RPMI8226 (cell line): ENCODE measurements around the gene SPG11.
A peak's percentile ranks its signal among the peaks of the same experiment; 100 is the strongest.
"Not testable (repeated sequence)": the region's sequence is repeated elsewhere in the genome, so short reads cannot be mapped to it uniquely, and the experiment has no call there.

Experiments used
- DNase-seq: peaks from one replicate; pipeline ENCODE4 v3.0.0-alpha.2; 2015

Gene SPG11

DNA sequence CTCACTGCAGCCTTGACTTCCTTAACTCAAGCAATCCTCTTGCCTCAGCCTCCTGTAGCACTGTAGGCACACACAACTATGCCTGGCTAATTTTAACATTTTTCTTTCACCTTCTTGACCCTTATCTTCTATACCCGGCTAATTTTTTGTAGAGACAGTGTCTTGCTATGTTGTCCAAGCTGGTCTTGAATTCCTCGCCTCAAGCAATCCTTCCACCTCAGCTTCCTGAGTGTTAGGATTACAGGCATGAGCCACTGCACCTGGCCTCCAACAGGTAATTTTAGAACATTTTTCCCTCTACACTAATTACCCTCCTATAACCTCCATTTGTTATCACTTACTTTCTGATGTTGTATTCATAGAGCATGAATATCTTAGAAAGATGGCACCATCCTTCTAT, 60.3 kb downstream of the SPG11 start:
- no peak for DNase-seq

DNA sequence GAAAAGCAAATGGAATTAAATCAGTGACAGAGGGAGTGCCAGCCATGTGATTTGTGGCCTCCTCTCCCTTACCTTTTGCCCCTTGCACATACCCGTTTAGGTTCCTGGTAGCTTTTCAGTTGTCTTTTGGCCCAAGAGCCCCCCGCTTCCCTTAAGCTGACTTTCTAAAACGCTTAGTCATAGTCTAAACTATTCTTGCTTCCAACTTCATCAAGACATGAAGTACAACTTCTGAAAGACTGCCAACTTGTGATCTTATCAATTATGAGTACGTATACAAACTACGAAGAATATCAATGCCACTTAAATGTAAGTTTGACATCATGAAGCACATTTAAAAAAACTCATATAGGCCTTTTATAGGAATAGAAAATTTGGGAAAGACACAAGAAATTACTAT, 64.6 kb downstream of the SPG11 start:
- DNase-seq = no peak

DNA sequence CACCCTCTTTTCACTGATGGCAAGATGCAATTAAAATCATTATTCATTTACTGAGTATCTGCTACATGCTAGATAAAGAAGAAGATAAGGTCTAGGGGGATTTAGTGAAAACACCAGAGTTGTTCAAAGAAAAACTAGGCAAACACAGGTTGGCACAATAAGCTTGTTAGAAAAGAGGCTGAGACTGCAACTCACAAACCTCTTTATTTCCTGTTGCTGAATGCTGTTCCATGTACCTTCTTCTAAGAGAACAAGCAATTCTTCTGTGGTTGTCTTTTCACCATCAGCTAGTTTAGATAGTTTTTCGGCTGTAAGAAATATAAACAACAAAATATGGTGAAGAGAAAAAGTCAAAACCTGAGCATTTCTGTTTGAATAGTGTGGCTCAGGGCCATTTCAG, 65.4 kb downstream of the SPG11 start:
- DNase-seq = no peak

DNA sequence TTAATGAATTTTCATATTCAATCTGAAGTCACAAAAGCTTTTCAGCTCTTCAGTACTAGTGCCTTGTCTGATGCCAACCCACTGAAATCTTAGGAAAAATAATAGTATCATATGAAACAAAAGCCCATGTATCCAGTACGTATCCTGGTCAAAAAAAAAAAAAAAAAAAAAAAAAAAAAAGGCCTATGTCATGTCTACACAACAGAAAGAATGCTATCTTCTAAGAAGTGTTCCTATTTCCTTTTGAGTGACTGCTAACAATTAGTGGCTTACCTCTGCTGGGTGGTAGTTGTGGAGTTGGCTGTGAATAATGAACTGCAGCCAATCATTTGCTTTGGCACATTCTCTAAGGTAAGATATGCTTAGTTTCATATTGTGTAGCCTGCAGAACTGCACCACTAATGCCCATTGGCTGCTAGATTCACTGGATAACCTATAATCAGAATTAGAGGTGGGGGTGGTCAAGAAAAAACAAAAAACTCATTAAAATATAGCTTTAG, 66.9 kb downstream of the SPG11 start:
- no peak for DNase-seq

DNA sequence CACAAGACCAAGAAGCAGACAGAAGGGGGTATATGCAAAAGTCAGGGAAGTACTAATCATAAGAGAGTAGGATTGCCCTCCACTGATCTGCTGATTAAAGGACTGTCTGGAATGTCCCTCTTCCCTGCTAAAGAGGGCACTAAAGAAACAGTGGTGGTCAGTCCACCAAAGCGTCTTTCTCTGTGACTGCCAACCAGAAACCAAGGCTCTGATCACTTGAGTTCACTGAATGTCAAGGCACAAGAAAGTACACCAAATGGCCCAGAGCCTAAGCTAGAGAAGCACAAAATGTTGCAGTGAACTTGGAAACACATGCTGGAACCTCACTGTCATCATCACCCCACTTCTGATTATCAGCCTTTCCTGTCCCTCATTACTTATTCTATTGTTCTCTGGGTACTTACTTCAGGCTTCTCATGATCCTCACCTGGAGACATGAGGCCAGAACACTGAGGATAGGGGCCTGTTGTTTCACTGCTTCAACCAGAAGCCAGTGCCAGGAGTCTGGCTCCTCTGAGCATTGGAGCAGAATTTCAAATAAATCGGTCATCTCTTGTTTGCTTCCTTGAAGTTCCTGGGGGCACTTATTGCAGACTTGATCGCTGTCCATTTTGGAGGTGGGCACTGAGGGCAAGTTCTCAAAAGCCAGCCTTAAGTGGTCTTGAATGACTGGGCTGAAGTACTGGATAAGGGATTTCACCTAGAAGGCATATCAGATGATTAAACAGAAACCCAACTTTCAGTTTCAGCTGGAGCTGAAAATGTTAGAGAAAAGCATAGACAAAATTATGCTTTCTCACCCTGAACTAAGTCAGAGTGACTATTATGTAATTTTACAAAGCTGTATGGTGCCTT, 67.6 kb downstream of the SPG11 start:
- no peak for DNase-seq

DNA sequence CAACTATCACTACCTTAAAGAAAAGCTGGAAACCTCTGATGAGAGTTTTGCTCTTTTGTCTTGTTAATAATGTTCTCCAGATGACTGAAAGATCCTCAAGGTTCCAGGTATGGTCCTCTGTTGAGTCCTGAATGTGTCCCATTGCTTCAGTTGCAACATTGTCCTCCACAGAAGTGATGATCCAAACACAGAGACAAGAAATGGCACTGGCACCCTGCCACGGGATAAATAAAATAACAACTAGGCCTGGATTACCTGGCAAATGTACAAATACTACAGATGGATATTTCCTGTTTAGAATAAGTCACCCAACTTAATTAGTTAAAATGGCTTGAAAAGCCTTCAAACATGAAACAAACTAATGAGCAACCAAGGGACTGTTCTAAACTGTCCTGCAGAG, 68.2 kb downstream of the SPG11 start:
- DNase-seq = no peak

DNA sequence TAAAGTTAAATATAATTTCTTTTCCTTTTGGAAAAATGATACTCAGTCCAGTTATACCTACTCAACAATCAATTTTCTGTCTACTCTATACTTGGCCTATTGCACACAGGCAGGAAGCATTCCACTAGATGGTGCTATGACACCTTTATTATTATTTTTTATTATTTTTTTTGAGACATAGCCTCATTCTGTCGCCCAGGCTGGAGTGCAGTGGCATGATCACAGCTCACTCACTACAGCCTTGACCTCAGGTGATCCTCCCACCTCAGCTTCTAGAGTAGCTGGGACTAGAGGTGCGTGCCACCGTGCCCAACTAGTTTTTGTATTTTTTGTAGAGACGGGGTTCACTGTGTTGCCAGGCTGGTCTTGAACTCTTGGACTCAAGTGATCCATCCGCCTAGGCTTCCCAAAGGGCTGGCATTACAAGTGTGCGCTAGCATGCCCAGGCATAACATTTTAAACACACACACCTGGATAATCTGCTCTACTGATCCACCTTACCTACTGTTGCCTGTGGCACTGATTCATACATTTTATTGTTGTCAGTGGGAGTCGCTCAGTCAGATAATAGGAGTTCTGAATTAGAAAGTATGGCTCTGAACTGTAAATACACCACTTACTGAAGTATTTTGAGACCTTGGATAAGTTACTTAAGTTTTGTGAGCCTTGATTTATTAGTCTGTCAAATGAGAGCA, 70.3 kb downstream of the SPG11 start:
- DNase-seq = no peak

DNA sequence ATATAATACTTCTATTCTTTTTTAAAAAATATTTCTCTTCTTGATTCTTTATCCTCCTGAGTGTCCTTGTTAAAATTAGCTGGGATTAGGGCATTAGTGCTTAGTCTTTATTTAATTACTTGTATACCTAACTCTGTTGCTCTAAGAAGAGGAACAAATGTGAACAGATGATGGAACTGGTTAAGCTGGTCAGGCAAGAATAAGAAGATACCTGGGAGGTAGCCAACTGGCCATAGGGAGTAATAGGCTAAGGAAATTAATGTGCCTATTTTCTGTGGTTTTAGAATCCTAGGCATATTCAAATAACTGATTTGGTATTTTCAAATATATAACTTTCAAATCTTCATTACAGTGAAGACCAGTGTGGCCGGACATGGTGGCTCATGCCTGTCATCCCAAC, 72.1 kb downstream of the SPG11 start:
- no peak for DNase-seq

DNA sequence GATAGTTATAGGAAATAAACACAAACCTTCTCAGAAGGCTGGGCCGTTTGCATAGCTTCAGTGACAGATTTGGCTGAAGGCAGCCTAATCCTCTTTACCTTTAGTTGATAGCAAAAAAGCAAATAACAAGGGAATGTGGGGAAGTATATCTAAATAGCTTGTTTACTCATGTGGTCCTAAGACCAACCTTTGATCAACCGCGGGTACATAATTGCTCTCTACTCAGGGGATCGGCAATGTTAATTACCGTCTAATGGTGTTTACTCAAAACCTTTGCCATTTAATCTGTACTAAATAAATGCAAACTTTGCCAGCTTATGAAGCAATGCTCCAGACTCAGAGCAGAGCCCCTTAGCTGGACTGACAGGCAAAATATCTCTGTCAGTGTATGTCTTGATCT, 74.9 kb downstream of the SPG11 start:
- no peak for DNase-seq

DNA sequence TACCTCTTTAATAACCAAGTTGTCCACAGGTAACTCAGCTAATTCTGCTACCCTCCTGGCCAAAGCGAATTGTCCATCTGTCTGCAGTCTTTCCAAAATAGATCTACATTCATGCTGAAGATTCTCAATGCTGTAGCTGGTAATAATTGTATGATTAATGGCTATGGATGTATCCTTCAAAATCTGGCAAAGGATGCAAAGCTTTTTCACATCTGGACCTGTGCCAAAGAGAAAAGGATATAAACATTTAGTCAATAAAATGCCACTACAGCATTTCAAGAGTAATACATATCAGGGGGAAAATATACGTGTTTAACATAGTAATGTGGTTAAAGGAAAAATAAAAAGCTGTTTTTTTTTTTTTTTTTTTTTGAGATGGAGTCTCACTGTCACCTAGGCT, 77.8 kb downstream of the SPG11 start:
- DNase-seq = no peak

DNA sequence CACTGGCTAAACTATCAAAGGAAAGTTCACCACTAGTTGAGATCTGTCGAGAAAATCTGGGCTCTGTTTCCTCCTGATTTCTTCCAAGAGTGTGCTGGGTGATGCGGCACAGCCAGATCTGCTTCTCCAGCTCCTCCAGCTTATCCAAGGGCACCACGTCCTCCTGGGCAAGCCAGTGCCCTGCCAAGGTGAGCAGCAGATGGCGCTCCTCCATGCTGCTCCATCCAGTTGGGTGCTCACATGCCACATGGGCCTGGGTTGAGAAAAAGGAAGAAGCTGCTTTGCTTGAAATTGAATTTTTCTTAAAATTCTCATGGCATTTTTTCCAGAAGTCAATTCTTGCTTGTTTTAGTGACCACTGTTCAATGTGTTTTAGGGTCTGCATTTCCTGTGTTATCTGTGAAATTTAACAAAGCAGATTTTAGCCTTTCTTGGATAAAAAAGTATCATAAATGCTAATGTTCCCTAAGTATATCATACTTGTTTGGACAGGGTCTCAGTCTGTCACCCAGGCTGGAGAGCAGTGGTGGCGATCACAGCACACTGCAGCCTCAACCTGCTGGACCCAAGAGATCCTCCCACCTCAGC, 79.2 kb downstream of the SPG11 start:
- peak; percentile 63 for DNase-seq

DNA sequence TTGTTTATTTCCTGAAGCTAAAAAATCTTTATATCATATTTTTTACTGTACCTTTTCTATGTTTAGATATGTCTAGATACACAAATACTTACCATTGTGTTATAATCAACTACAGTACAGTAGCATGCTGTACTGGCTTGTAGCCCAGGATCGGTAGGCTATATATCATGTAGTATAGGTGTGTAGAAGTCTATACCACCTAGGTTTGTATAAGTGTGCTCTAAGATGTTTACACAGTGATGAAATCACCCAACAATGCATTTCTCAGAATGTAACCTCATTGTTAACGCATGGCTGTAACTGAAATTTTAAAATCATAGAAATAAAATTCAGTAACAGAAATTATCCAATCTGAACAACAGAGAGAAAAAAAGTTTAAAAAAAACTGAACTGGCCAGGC, 83.4 kb downstream of the SPG11 start:
- no peak for DNase-seq

DNA sequence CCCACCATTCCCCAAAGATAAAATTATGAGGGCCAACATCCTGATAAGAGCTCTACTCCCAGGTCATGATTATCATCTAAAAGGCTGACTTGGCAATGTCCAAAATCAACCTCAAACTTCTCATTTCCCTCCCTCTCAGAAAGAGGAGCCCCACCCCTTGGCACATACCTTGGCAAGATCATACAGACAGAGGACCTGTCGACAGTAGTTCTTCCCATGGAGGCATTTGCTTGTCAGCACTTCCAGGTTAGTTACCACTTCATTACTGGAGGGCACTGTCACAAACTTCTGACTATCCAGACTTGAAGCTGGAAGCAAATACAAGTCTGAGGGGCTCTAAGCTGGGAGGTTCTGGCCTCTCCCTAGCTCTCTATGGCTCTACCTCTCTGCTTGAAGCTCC, 88.7 kb downstream of the SPG11 start:
- peak; percentile 26 for DNase-seq

DNA sequence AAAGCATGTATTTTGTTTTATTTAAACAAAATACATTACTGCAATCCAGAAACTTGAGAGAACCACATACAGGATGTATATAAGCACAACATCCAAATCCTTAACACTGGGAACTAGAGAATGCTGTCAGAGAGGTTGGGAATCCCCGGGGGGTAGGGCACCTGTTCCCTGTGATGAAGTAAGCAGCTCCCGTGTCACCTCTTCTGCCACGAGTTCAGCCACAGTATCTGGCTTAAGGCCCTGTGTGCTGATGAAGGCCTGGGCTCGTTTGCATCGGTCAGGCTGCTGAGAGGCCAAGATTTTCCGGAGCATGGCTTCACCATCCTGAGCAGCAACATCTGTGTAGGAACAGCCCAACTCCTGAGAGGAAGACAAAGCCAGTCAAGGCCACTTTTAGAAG, 90.1 kb downstream of the SPG11 start:
- DNase-seq = no peak

DNA sequence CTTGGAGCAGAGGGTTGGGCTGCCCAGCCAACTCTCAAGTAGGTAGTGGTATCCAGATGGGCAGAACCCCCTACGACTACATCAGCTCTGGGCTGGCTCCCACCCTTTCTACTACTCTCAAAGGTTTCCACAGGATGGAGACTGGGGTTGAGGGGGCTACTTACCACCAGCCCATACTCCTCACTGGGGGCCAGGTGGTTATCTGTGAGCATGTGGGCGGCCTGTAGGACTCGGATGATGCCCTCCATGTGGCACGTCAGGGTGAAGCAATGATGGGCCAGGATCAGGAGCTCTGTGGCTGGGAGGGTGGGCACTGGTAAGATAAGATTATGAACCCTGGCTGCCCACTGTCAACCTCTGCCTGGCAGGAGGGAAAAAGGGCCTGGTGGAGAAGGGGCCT, 93.1 kb downstream of the SPG11 start:
- no peak for DNase-seq

DNA sequence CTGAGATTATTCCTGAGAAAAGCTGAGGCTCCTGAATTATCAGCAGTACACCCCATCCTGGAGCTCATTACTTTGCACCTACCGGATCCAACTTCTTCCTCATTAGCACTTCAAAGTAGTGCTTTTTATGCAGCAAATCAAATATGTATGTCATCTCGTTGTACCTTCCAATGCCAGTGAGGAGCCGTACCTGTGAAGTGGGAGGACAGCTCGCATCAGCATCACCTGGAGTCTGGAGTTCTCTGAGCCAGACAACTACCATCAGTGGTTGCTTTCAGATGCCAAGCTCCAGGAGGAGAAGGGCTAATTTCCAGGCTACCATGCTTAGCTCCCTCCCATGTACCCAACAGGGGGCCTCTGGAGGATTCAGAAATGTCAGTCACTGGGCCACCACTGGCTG, 94.1 kb downstream of the SPG11 start:
- DNase-seq = no peak

DNA sequence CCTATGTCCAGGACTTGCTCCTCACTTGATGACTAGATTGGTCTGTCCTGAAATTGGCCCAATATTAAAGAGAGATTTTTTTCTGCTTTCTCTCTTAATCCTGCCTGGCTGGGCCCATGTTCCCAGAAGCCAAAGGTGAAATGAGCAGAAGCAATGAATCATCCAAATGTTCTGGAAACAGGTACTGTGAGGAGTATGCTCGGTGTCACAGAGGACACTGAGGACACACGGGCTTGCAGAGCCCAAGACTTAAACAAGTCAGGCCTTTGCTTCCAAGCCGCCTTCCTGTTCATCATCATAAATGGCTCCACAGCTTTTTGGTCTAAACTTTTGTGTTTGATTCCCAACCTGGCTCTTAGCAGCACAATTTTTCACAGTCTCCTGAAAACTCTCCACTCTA, 95.1 kb downstream of the SPG11 start:
- DNase-seq = no peak

DNA sequence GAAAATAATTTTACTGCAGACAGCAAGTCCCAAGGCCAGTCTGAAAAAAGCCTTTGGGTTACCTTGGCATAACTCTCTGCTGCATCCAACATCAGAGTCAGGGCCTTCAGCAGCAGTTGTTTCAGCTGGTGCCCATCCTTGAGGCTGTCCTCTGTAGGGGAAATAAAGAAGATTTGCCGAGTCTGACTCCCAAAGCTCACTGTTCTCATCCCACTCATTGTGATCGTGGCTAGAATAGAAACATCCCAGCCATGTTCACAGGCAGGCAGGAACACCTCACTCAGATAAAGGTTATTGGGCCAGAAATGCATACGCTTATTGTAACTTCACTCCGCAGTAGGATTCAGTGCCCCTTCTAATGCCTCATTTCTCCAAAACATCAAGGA, 97.3 kb downstream of the SPG11 start:
- no peak for DNase-seq

DNA sequence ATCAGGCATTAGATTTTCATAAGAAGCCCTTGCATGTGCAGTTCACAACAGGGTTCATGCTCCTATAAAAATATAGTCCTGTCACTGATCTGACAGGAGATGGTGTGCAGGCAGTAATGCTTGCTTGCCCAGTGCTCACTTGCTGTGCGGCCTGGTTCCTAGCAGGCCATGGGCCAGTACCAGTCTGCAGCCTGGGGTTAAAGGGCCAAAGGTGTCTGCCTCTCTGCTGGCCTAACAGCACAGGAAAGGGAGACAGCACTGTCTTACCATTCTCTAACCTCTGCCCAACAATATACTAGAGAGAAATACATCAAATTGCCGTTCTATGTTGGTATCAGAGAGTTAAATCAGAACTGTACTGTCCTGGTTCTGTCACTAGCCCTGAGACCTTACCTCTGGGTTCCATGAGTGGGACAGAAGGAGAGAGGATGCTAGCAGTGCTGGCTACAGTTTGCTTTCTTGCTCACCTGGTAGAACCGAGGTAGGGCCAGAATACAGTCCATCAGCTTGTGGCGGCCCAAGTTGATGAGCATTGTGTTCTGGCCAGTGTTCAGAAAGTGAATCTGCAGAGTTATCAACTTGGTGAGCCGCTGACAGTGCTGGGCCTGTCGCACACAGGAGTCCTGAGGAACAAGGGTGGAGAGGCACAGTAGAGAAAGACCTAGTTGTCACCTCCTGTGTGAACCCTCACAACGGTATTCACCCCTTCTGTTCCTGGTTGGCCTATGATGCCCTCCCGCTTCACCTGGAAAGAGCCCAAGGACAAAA, 97.9 kb downstream of the SPG11 start:
- DNase-seq = no peak

DNA sequence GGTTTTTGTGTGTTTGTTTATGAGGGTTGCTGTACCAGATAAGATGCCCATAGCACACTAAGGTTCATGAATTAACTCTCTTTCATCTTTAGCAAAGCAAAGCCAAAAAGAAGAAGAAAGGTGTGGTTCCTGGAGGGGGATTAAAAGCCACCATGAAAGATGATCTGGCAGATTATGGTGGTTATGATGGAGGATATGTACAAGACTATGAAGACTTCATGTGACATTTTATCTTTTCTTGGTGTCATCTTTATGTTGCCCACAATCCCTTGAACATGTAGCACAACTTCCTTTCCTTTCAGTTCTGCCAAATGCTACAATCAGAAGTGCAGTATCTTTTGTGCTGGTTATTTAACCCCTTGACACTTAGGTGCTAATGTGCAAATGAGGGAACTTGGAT, 102.5 kb downstream of the SPG11 start:
- DNase-seq = not testable (repeated sequence)

DNA sequence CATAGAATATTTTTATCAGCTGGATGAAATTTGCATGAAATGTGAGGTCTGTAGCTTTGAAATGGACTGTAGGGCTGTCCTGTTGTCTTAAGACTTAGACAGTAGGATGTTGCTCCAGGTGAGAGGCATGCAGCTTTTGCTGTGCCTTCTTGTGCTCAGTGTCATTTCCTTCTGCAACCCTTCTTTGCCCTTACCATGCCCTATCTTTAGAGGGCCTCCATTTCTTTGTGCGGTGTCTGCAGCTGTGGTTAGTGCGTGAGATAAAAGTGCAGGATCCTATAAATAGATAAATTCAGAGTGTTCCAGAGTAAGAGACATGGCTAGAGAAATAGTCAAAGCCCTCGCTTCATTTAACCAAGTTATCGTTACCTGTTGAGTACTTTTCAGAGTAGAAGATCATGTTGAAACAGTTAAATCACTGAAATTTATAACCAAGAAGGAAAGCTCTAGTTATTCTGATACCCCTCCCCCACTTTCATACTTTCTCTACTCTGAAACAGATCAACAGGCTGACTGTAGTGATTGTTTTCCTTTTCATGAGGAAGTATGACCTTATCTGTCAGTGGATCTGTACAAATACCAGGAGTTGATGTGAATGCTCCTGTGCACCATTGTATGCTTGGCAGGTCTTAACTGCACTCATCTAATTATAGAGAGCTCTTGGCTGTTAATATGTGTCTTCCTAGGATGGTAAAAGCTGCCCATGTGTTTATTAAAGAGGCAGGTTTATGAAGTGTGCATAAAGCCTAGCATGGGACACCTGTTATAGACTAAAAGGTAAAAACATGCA, 108.3 kb downstream of the SPG11 start:
- DNase-seq = no peak

DNA sequence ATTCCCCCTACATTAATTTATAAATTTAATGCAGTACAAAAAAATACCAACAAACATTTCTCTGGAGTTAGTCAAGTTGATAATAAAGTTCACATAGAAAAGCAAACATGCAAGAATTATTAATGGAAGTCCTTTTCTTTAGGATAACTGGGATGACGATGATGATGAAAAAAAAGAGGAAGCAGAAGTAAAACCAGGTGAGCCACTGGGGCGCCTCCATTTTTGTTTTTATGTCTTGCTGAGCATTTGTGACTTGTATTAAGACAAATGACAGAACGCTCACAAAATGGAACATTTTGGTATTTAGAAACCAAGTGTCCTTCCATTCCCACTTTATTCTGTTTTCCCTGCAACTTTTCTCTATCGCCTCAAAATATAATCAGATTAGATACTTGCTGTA, 112.7 kb downstream of the SPG11 start:
- no peak for DNase-seq

DNA sequence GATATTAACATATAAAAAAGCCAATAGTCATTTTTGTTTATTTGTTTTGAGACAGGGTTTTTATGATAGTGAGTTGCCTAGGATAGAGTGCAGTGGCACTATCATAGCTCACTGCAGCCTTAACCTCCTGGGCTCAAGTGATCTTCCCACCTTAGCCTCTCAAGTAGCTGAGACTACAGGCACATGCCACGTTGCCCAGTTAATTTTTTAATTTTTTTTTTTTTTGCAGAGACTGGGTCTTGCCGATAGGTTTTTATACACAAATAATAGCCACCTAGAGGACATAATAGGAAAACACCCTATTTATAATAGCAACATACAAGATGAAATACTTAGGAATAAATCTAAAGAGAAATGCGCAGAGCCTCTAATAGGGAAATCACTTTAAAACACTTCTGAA, 113.2 kb downstream of the SPG11 start:
- no peak for DNase-seq
